ENCODE measurements around the gene CDC5L.

CDC5L gene

GRCh38 chr6:44373051-44373450, 14.5 kb upstream of the CDC5L start:
- DNase-seq (ENCODE audit: insufficient read length, low spot score), result no peak

GRCh38 chr6:44373787-44374186, 13.7 kb upstream of the CDC5L start:
- FAIRE-seq (no peak), DNase-seq (ENCODE audit: insufficient read length, low spot score) (no peak)

More at GRCh38 chr6:44373051-44373450, 14.5 kb upstream of the CDC5L start:
- FAIRE-seq, result no peak

GRCh38 chr6:44375071-44375470, 12.4 kb upstream of the CDC5L start:
- FAIRE-seq (no peak), DNase-seq (ENCODE audit: insufficient read length, low spot score) (no peak)

GRCh38 chr6:44377484-44377883, 10.0 kb upstream of the CDC5L start:
- DNase-seq (ENCODE audit: insufficient read length, low spot score), result no peak
- FAIRE-seq, result no peak

DNA sequence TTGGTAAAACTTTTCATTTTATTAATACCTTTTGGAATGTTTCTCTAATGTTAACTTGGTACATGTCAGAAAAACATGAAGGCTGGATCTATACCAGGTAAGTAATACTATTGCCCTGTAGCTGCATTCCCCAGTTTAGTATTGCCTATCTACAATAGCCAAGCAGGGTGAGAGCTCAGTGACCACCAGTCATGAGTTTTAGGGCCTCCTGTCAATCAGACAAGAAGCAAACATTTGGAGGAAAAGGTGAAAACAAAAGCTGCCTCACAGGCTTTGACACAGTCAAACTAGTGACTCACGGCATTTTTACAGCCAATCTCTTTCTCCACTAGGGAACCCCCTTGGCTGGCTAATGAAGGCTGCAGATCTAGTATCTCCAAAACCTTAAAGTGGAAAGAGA, 9.5 kb upstream of the CDC5L start:
- DNase-seq (ENCODE audit: insufficient read length, low spot score), result no peak
- FAIRE-seq, result no peak

GRCh38 chr6:44381739-44382138, 5.8 kb upstream of the CDC5L start:
- FAIRE-seq (no peak), DNase-seq (ENCODE audit: insufficient read length, low spot score) (no peak)

GRCh38 chr6:44386364-44386928, 1.1 kb upstream of the CDC5L start:
- no peak for FAIRE-seq
- no peak for DNase-seq (ENCODE audit: insufficient read length, low spot score)

- peak; percentile 53 for FAIRE-seq
- DNase-seq (ENCODE audit: insufficient read length, low spot score), result no peak
These were observed 569 bp upstream of the CDC5L start for GRCh38 chr6:44386929-44387345.

- FAIRE-seq, result peak; percentile 55
- DNase-seq (ENCODE audit: insufficient read length, low spot score), result no peak
These were observed 605 bp downstream of the CDC5L start for GRCh38 chr6:44388135-44388487.

- FAIRE-seq (no peak), DNase-seq (ENCODE audit: insufficient read length, low spot score) (no peak)
These were observed 1.4 kb downstream of the CDC5L start for GRCh38 chr6:44388887-44389286.

GRCh38 chr6:44390158-44390683, 2.7 kb downstream of the CDC5L start:
- FAIRE-seq (no peak), DNase-seq (ENCODE audit: insufficient read length, low spot score) (no peak)

DNA sequence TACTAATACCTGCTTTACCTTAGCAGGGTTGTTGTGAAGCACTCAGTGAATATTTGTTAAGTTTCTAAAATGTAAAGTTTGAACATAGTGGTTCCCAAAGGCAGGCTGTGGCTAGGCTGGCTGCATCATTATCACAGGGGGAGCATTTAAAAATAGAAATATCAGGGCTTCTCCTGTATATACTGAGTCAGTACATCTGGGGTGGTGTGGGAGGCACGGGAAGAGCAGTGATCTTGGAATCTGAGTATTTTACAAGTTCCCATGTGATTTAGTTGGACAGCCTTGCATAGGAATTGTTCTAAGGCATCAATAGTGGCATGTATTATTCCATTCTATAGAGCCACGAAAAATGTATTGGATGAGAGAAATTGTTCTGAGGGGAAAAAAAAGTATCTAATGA, 8.0 kb downstream of the CDC5L start:
- FAIRE-seq, result no peak

GRCh38 chr6:44396968-44397367, 9.5 kb downstream of the CDC5L start:
- no peak for FAIRE-seq

More for the DNA sequence above, 8.0 kb downstream of the CDC5L start:
- no peak for DNase-seq (ENCODE audit: insufficient read length, low spot score)

GRCh38 chr6:44397424-44398164, 10.1 kb downstream of the CDC5L start:
- FAIRE-seq (no peak), DNase-seq (ENCODE audit: insufficient read length, low spot score) (no peak)

More at GRCh38 chr6:44396968-44397367, 9.5 kb downstream of the CDC5L start:
- DNase-seq (ENCODE audit: insufficient read length, low spot score), result no peak

DNA sequence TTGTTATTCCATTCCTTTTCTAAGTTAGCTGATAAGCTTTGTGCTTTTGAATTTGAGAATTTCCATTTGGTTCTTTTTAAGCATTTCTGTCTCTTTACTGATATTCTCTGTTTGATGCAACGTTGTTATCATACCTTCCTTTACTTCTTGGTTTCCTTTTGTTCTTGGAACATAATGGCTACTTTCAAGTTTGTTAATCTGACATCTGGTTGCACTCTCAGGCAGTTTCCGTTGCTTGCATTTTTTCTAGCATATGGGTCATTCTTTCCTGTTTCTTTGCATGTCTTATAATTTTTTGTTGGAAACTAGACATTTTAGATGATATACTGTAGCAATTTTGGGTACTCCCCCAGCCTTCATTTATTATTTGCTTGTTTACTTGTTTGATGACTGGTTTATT, 12.5 kb downstream of the CDC5L start:
- no peak for FAIRE-seq
- DNase-seq (ENCODE audit: insufficient read length, low spot score), result no peak

DNA sequence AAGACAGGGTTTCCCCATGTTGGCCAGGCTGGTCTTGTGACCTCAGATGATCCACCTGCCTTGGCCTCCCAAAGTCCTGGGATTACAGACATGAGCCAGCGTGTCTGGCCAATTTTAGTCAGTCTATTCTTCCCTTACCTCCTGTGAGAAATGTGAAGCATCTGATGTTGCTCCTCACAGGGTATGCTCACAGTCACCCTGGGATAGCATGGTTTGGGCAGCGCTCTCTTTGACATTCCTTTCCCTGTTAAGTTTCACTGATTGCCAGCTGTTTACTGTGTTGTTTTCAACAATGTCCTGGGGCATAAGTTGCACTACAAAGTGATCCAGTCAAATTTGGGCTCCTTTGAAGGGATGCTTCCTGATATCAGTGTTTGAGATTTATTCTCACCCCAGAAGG, 13.1 kb downstream of the CDC5L start:
- no peak for FAIRE-seq
- no peak for DNase-seq (ENCODE audit: insufficient read length, low spot score)

GRCh38 chr6:44401138-44401537, 13.6 kb downstream of the CDC5L start:
- FAIRE-seq (no peak), DNase-seq (ENCODE audit: insufficient read length, low spot score) (no peak)

DNA sequence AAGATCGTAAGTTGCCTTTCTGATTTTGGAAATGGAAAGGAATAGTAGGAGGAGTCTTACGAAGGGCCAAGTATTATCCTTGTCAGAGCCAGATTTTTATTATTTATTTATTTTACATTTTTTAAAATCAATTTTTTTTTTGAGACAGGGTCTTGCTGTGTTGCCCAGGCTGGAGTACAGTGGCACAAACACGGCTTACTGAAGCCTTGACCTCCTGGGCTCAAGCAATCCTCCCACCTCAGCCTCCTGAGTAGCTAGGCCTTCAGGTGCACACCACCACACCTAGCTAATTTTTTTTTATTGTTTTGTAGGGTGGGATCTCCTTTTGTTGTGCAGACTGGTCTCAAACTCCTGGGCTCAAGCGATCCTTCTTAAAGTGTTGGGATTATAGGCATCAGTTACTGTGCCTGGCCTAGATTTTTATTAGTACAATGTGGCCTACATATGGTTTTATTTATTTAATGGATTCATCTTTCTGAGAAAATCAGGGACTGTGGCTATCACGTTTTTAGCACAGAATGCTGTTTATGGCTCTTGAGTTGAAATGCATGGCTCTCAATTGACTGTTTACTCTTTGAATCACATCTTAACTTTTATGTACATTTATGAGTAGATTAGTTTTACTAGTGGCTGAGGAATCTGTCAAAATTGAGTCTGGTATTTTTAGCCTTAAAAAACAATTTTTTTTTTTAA, 16.7 kb downstream of the CDC5L start:
- no peak for FAIRE-seq
- DNase-seq (ENCODE audit: insufficient read length, low spot score), result no peak

- FAIRE-seq, result no peak
- no peak for DNase-seq (ENCODE audit: insufficient read length, low spot score)
These were observed 17.2 kb downstream of the CDC5L start for GRCh38 chr6:44404715-44405099.

DNA sequence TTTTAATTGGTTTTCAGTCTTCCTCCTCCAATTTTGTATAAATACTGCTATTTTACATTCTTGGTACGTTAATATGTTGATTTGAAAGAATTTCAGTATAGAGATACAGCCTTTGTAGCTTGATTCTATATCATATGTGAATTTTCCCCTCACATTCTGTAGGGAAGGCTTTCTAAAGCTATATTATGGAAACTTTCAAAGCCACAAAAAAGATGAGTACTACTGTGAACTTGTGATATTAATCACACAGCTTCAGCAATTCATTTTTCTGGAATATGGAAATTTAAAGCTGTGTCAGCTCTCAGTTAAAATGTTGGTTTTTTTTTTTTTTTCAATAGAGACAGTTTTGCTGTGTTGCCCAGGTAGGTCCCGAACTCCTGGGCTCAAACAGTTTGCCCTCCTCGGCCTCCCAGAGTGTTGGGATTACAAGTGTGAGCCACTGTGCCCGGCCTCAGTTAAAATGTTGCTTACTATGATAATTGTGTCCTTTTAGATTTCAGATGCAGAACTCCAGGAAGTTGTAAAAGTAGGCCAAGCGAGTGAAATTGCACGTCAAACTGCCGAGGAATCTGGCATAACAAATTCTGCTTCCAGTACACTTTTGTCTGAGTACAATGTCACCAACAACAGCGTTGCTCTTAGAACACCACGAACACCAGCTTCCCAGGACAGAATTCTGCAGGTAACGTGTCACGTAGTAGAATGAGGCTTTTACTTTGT, 20.6 kb downstream of the CDC5L start:
- FAIRE-seq (no peak), DNase-seq (ENCODE audit: insufficient read length, low spot score) (no peak)

DNA sequence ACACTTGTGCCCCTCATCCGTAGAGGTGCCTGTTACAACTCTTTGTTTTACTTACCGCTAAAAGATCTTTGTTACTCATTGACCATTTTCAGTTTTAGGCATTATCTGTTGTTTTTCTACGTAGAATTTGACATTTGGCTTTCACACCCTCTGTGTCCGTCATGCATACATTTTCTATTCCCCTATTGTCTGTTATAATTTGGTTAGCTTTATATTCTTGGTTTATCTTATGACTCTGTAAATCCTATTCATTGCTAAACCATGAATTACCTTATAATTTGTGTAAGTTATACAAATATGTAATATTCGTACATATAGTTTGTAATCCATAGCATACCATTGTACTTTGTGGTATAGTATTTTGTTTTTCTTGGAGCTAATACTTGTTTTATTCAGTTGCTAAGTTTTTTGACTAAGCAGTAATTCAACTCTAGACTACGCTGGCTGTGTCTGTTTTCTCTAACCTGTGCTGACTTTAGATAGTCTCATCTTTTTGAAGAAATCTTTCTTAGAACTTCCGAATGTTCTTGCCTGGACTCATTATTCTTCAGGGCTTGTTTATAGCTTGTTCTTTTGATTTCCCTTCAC, 21.8 kb downstream of the CDC5L start:
- FAIRE-seq (no peak), DNase-seq (ENCODE audit: insufficient read length, low spot score) (no peak)

Data from GM19239 (cell line).